ENCODE measurements around the gene STAU1.
"Not testable (repeated sequence)": the region's sequence is repeated elsewhere in the genome, so short reads cannot be mapped to it uniquely, and the experiment has no call there.

Gene STAU1

GRCh38 chr20:49187851-49188641 is at the start of gene STAU1:
Gene STAU1 (minus strand): TSS chr20:49188334. CDS start chr20:49166201, 22,133 bp downstream.
- FAIRE-seq, result no peak

DNA sequence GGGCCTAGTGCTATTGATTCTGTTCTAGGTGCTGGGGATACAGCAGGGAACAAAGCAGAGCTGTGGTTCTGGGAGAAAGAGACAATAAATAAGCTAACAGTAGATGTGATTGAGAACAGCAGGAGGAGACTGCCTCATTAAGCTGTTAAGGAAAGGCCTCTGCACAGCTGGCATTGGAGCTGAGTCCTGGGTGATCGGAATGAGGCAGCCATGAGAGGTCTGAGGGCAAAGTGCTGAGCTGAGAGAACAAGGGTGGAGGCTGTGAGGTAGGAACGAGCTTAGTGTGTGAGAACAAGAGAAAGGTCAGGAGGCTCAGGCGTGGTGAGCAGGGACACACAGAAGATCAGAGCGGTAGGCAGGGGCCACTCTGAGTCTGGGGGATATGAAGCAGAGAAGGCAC is 49.4 kb upstream of the STAU1 start:
- no peak for FAIRE-seq

DNA sequence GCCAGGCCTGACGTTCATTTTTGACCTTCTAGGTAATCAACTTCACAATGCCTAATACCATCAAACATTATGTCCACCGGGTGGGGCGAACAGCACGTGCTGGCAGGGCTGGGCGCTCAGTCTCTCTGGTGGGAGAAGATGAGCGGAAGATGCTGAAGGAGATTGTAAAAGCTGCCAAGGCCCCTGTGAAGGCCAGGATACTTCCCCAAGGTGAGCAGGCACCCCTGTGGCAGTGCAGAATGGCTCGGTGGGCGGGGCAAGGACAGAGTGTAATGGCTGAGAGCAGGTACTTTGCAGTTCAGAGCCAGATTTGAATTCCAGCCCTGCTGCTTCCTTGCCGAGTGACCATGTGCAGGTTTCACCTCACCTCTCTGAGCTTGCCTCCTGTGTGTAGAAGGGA is 48.2 kb upstream of the STAU1 start:
- no peak for FAIRE-seq

DNA sequence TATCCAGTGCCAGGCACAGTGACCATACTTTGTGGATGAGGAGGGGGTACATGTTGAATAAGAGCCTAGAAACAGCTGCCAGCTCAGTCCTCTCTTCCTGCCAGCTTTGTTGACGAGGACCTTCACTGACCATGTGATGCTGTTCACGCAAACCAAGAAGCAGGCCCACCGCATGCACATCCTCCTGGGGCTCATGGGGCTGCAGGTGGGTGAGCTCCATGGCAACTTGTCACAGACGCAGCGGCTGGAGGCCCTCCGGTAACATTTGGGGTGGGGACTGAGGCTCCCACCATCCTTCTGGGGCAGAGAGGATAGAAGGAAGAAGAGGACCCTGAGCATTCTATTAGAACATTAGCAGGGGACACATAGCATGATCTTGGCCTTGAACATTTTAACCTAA is 46.7 kb upstream of the STAU1 start:
- no peak for FAIRE-seq

DNA sequence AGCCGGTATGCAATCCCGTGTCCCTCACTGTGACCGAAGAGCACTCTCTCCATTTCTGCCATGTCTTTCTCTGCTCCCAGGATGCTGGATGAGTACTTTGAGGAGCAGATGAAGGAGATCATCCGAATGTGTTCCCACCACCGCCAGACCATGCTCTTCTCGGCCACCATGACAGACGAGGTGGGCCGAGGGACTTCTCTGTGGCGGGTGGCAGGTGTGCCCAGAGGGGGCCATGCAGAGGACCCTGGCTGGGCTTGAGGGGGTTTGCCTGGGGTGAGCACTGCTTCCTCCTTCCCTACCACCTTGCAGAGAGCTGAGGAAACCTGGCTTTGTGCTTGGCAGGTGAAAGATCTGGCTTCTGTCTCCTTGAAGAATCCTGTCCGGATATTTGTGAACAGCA is 45.1 kb upstream of the STAU1 start:
- FAIRE-seq, result no peak

GRCh38 chr20:49231471-49231870 is 43.3 kb upstream of the STAU1 start:
- FAIRE-seq, result no peak

DNA sequence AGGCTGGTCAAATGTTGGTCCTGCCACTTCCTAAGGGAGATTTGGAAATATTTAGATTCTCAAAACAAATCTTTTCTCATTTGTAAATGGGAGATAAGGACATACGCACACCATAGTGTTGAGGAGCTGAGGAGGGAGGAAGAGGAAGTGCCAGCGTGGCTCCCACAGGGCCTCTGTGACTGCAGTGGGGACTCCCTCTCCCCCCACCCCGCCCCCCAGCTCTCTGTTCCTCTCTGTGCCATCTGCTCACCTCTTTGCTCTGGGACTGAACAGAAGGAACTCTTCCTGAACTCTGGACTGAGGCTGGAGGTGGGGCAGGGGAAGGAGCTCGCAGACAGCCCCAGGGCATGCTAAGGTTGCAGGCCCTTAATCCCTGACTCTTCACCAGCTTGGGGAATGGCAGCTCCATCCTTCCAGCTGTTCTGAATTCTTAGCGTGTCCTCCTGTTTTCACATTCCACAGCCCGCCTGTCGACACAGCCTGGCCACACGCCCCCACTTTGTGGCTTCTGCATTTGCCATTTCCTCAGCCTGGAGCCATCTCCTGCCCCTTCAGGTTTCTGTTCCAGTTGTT is 42.5 kb upstream of the STAU1 start:
- FAIRE-seq, result no peak

DNA sequence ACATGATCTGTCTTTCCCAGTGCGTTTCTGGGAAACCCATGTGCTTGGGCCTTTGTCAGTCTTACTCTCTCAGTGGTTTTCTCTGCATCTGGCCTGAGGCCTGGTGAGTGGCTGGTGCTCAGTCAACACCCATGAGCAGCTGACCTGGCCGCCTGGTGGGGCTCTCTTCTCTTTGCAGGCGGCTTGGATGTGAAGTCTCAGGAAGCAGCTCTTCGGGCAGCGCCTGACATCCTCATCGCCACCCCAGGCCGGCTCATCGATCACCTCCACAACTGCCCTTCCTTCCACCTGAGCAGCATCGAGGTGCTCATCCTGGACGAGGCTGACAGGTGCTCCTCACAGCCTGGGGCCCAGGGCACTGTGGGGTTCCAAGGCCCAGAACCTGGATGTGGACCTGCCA is 41.9 kb upstream of the STAU1 start:
- no peak for FAIRE-seq

DNA sequence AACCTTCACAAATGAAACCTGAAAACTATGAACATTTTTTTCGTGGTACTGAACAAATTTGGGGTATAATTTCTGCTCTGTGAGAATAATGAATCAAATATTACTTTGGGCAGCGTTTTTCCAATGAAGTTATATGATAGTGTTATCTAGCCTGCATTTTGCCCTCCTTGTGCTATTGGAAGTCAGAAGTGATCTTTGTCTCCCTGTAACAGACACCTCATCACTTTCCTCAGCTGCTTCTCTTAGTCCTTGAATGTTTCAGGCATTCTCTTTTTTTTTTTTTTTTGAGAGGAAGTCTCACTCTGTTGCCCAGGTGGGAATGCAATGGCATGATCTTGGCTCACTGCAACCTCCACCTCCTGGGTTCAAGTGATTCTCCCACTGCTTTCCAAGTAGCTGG is 41.2 kb upstream of the STAU1 start:
- no peak for FAIRE-seq

DNA sequence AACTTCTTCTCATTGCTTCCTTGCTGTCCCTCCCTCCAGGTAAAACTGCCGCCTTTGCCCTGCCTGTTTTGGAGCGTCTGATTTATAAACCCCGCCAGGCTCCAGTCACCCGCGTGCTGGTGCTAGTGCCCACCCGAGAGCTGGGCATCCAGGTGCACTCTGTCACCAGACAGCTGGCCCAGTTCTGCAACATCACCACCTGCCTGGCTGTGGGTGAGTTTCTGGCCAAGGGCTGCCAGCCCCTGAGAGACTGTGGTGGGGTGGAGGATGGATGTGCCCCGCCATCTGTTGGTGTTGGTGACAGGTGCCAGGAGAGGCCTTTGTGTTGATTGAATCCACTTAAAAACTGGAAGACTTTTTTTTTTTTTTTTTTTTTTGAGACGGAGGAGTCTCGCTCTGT is 40.5 kb upstream of the STAU1 start:
- no peak for FAIRE-seq

DNA sequence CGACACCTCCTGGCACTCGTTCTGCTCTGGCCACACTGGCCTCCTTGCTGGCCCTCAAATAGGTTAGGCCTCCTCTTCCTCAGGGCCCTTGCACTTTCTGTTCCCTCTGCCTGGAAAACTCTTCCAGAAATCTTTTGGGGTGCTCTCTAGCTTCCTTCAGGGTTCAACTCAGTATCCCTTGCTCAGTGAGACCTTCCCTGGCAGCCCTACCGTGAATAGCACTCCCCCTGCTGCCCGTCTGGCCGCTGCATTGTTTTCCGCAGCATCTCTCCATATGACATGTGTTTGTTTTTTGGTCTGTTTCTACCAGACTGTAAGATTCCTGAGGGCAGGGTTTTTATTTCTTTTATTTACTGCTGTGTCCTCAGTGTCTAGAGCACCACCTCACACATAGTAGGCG is 37.8 kb upstream of the STAU1 start:
- FAIRE-seq, result no peak

- FAIRE-seq, result no peak
Observed at GRCh38 chr20:49219924-49220831, 32.0 kb upstream of the STAU1 start.

GRCh38 chr20:49219091-49219923 is 31.2 kb upstream of the STAU1 start, which contains the start of gene DDX27:
Gene DDX27 (plus strand): TSS chr20:49219416. CDS start chr20:49219449, 33 bp downstream.
- peak; percentile 78 for FAIRE-seq

- FAIRE-seq, result not testable (repeated sequence)
Observed at GRCh38 chr20:49218739-49219090, 30.6 kb upstream of the STAU1 start.

GRCh38 chr20:49216991-49217578 is 29.0 kb upstream of the STAU1 start:
- FAIRE-seq, result no peak

GRCh38 chr20:49215232-49215631 is 27.1 kb upstream of the STAU1 start:
- FAIRE-seq, result no peak

- no peak for FAIRE-seq
Observed at GRCh38 chr20:49214571-49214970, 26.4 kb upstream of the STAU1 start.

DNA sequence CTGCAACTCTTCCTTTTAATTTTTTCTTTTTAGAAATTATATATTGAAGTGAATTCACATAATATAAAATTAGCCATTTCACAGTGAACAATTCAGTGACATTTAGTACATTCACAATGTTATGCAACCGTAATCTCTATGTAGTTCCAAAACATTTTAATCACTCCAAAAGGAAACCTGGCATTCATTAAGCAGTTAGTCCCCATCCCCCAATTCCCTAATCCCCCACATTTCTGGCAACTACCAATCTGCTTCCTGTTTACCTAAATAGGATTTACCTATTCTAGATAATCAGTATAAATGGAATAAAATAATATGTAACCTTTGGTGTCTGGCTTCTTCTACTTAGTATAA is 22.6 kb upstream of the STAU1 start:
- no peak for FAIRE-seq

- no peak for FAIRE-seq
Observed at GRCh38 chr20:49210101-49210756, 22.1 kb upstream of the STAU1 start.

DNA sequence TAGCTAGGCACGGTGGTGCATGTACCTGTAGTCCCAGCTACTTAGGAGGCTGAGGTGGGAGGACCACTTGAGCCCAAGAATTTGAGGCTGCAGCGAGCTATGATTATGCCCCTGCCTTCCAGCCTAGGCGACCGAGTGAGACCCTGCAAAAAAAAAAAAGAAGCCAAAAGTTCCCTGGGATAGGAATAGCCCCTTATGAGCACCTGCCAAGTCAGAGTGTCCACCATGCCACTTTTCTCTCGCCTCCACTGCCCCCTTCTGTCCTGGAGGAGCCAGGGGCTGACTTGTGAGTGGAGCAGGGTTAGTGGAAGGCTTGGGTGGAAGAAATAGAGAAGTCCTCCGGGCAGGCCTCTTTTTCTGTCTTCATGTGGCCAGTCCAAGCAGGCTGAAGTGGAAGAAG is 18.9 kb upstream of the STAU1 start:
- FAIRE-seq, result no peak

DNA sequence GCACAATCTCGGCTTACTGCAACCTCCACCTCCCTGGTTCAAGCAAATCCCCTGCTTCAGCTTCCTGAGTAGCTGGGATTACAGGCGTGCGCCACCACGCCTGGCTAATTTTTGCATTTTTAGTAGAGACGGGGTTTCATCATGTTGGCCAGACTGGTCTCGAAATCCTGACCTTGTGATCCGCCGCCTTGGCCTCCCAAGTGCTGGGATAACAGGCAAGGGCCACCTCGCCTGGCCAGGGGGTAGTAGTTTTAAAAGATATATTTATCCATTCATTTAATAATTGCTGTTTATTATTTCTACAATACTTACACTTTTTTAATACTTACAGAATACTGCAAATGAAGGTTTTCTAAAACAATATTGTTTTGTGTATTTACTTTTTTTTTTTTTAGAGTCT is 15.6 kb upstream of the STAU1 start:
- no peak for FAIRE-seq

DNA sequence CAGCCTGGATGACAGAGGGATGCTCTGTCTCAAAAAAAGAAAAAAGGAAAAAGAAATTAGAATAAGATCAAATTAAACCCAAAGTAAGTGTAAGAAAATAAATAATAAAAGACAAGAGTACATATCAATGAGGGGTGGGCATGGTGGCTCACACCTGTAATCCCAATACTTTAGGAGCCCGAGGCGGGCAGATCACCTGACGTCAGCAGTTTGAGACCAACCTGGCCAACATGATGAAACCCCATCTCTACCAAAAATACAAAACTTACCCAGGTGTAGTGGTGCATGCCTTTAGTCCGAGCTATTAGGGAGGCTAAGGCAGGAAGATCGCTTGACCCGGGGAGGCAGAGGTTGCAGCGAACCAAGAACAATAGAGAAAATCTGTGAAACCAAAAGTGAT is 14.9 kb upstream of the STAU1 start:
- FAIRE-seq, result no peak

Data from islet of Langerhans (tissue), 1 donor.